C4-2B (cell line): Measurements from ENCODE around the gene GBX2.

Experiments used
- H3K27ac ChIP-seq: fragments of 450-650 bp; 2 replicates; pipeline ENCODE4 v1.5.1; 2017
- ZFX ChIP-seq: fragments of 450-650 bp; IDR thresholded peaks from 2 replicates; pipeline ENCODE4 v1.6.1; 2017
- TF ChIP-seq, protein P1 (sequence below): fragments of 450-650 bp; conservative IDR thresholded peaks from 2 replicates; pipeline ENCODE4 v1.5.1; 2017; ENCODE audit warnings: mild to moderate bottlenecking

GBX2 gene

DNA sequence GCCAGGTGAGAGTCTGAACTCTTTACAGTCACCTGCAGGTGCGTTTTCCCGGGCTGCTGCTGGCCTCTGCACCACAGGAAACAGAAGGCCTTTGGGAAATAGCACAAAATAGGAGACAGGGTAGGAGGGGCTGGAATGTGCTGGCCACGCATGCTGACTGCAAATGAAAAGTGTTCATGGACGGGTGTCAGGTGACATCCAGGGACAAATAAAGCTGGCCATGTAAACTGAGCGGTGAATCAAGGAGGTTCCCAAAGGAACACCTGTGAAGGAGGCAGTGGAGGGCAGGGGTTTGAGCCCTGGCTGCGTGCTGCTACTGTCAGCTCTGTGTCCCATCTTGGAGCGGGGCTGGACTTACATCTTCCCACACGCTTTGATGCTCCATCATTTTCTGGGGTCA, 42.4 kb upstream of the GBX2 start:
- no peak for TF ChIP-seq ZFX
- TF ChIP-seq, protein P1, sequence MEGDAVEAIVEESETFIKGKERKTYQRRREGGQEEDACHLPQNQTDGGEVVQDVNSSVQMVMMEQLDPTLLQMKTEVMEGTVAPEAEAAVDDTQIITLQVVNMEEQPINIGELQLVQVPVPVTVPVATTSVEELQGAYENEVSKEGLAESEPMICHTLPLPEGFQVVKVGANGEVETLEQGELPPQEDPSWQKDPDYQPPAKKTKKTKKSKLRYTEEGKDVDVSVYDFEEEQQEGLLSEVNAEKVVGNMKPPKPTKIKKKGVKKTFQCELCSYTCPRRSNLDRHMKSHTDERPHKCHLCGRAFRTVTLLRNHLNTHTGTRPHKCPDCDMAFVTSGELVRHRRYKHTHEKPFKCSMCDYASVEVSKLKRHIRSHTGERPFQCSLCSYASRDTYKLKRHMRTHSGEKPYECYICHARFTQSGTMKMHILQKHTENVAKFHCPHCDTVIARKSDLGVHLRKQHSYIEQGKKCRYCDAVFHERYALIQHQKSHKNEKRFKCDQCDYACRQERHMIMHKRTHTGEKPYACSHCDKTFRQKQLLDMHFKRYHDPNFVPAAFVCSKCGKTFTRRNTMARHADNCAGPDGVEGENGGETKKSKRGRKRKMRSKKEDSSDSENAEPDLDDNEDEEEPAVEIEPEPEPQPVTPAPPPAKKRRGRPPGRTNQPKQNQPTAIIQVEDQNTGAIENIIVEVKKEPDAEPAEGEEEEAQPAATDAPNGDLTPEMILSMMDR, result no peak
- no peak overlapping the region for H3K27ac ChIP-seq

DNA sequence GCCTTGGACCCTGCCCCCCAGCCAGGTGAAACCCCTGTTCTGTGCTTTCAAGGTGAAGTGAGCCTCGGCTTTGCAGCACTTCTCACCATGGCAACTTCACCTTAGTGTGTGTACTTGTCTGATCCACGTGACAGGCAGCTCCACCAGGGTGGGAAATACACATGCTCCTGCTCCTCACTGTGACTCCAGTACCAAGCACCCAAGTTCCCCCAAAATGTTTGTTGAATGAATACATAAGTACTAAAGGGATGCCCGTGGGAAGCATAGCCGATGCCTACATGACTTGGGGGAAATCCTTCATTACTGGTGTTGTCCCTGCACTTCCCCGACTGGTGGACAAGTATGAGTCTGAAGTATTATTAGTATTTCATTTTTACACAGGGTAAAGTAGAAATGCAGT, 41.8 kb upstream of the GBX2 start:
- TF ChIP-seq, protein P1, result no peak
- TF ChIP-seq ZFX, result no peak
- H3K27ac ChIP-seq, result no peak overlapping the region

- TF ChIP-seq, protein P1, result no peak
- no peak for TF ChIP-seq ZFX
Measured at GRCh38 chr2:236209535-236209934, 41.3 kb upstream of the GBX2 start.

DNA sequence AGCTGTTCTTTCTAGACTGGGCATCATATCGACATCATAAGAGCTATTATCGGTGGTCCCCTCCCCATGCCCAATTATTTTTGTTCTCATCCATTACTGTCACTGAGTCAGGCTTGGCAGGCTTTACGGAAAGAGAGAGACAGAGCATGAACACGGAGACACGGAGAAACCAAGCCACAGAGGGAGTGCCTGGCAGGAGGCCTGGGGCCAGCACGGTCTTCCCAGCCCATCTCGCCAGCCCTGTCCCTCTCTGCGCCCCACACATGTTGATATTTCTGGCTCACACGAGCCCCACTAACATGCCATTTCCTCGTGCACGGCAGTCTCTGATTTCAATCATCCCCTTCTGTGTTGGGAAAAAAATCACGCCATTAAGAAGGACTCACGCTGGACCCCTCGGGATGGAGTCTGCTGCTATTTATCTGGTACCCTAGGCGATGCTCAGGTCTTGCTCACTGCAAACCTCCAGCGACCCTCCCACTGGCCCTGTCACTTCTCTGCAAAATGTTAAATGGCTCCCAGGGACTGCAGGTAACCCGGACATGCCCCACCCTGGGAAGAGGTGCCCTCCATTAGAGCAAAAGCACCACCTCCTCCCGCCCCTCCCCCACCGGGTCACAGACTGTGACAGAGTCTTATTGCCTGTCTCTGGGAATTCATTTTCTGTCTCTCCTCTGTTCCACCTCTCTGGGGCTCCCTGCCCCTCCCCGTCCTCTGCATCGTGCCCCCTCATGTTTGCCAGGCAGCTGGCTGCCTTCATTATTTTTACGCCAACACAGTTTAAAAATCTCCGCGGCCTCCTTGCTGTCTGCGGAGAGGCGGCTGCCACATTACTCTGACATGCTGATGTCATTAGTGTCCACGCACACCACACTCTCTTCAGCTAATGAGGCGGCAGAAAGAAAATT, 40.1 kb upstream of the GBX2 start:
- no peak overlapping the region for H3K27ac ChIP-seq

More at GRCh38 chr2:236209535-236209934, 41.3 kb upstream of the GBX2 start:
- no peak overlapping the region for H3K27ac ChIP-seq

GRCh38 chr2:236207472-236207871, 39.3 kb upstream of the GBX2 start:
- no peak overlapping the region for H3K27ac ChIP-seq
- TF ChIP-seq, protein P1, result no peak
- no peak for TF ChIP-seq ZFX

More for the DNA sequence above, 40.1 kb upstream of the GBX2 start:
- TF ChIP-seq, protein P1, result no peak
- no peak for TF ChIP-seq ZFX

DNA sequence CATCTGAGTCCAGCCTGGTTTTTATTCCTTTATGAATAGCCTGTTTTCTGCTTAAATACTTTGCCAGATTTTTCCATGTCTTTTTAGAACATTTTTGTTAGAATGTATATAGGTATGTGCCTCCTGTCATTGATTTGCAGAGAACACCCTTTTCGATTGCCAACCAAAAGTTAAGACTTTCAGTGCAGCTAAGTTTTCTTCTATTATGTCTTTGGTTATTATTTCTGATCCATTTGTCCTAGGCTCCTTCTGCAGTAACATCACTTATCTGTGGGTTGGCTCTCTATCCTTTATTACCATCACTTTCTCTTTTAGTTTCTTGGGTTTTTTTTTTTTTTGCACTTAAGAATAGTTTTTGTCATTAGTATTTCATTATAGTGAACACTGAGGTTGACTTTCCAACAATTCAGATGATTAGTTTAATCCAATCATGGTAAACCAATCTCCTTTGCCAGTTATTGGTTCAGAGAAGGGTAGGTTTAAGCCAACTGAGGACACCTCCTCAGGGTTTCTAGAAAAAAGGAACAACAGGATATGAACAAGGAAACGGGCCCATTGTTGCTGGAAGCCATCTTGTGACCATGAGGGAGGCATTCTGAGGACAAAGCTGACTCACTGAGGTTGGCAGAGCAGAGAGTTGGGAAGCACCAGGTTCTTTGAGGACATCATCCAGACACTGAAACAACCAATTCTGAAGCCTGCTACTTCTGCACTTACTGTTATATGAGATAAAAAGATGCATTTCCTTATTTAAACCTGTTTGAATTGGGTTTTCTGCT, 37.9 kb upstream of the GBX2 start:
- TF ChIP-seq, protein P1, result no peak
- no peak for TF ChIP-seq ZFX
- no peak overlapping the region for H3K27ac ChIP-seq

GRCh38 chr2:236204953-236205352, 36.8 kb upstream of the GBX2 start:
- TF ChIP-seq ZFX, result no peak
- TF ChIP-seq, protein P1, result no peak
- no peak overlapping the region for H3K27ac ChIP-seq
